ENCODE data around the gene RFLNA.

GRCh38 chr12:124336184-124336437 lies 41.2 kb downstream of the RFLNA start:
- TF ChIP-seq POLR2A (IDR thresholded peaks at IDR 0.05; ENCODE audit: low read depth, low read length) (no peak), TAF1 (IDR thresholded peaks at IDR 0.05; ENCODE audit: borderline replicate concordance, low read depth, low read length) (no peak)

All from GM12892 (cell line).